Hepatocyte (in vitro differentiated cells): ENCODE data around the gene PTCD1. TPM values are rescaled to one million over a fixed set of nuclear protein-coding genes. Genes with fewer than 3 reads are reported as not detected.
A peak's percentile ranks its signal among the peaks of the same experiment; 100 is the strongest.

Source experiments
- DNase-seq: peaks from one replicate; pipeline ENCODE4 v3.0.0-alpha.2; 2016; ENCODE audit warnings: low spot score
- H2AFZ ChIP-seq: fragments of 200-600 bp; sonication (generic); 2 replicates; pipeline ENCODE4 v1.6.0; 2016; ENCODE audit warnings: antibody characterized with exemption, mild to moderate bottlenecking
- H3K27ac ChIP-seq: fragments of 200-600 bp; sonication (generic); 2 replicates; pipeline ENCODE4 v1.5.1; 2016; ENCODE audit warnings: mild to moderate bottlenecking
- H3K27me3 ChIP-seq: fragments of 200-600 bp; sonication (generic); 2 replicates; pipeline ENCODE4 v1.6.1; 2016
- H3K36me3 ChIP-seq: fragments of 200-600 bp; sonication (generic); replicated peaks from 2 replicates; pipeline ENCODE4 v1.5.1; 2016; ENCODE audit warnings: low read depth; ENCODE audit not compliant: insufficient read depth
- H3K4me1 ChIP-seq: fragments of 200-600 bp; sonication (generic); 2 replicates; pipeline ENCODE4 v1.5.1; 2016; ENCODE audit warnings: mild to moderate bottlenecking, moderate library complexity; ENCODE audit not compliant: insufficient read depth
- H3K4me2 ChIP-seq: fragments of 200-600 bp; sonication (generic); 2 replicates; pipeline ENCODE4 v1.6.0; 2016
- H3K4me3 ChIP-seq: fragments of 200-600 bp; sonication (generic); 2 replicates; pipeline ENCODE4 v1.5.1; 2016; ENCODE audit warnings: mild to moderate bottlenecking
- H3K79me2 ChIP-seq: fragments of 200-600 bp; sonication (generic); 2 replicates; pipeline ENCODE4 v1.6.0; 2017; ENCODE audit warnings: mild to moderate bottlenecking
- H3K9me2 ChIP-seq: fragments of 200-600 bp; sonication (generic); replicated peaks from 2 replicates; pipeline ENCODE4 v1.6.0; 2017; ENCODE audit warnings: mild to moderate bottlenecking; ENCODE audit not compliant: insufficient read depth
- H3K9me3 ChIP-seq: fragments of 200-600 bp; sonication (generic); 2 replicates; pipeline ENCODE4 v1.5.1; 2016; ENCODE audit warnings: low read depth, mild to moderate bottlenecking
- H4K20me1 ChIP-seq: fragments of 200-600 bp; sonication (generic); 2 replicates; pipeline ENCODE4 v1.6.0; 2016; ENCODE audit warnings: mild to moderate bottlenecking; ENCODE audit not compliant: insufficient read depth, poor library complexity, severe bottlenecking
- CTCF ChIP-seq: fragments of 200-600 bp; sonication (generic); IDR thresholded peaks from 2 replicates; pipeline ENCODE4 v1.5.1; 2016; ENCODE audit warnings: antibody characterized with exemption, mild to moderate bottlenecking; ENCODE audit not compliant: poor library complexity
- EZH2 ChIP-seq: fragments of 200-600 bp; sonication (generic); IDR thresholded peaks from 2 replicates; pipeline ENCODE4 v1.6.1; 2016; ENCODE audit warnings: antibody characterized with exemption, mild to moderate bottlenecking, borderline replicate concordance
- EZH2phosphoT487 ChIP-seq: fragments of 200-600 bp; sonication (generic); IDR thresholded peaks from one replicate; pipeline ENCODE4 v1.6.1; 2018; ENCODE audit warnings: antibody characterized with exemption, mild to moderate bottlenecking, low read depth, moderate library complexity; ENCODE audit not compliant: unreplicated experiment, severe bottlenecking
- WGBS: methylation state at CpG from one replicate; pipeline ENCODE4 v1.1.6; 2016; ENCODE audit warnings: low lambda C conversion rate; ENCODE audit errors: missing lambda C conversion rate; 5-methylcytosine and 5-hydroxymethylcytosine counted together
- polyA plus RNA-seq: library from polyadenylated mRNA; unstranded; fragments of >200 nt; fragmentation: Nextera tagmentation; extraction: Ambion mirVana; gene quantifications from 2 replicates; pipeline ENCODE4 v1.2.1, GENCODE V29; 2016
- total RNA-seq: library from RNA; depleted of rRNA; stranded (reverse); fragments of >200 nt; gene quantifications from 2 replicates; pipeline ENCODE4 v1.2.3, GENCODE V29; 2014

The PTCD1 gene
- total and polyA plus RNA-seq, 2 experiments from 2014 or later, result 10.8 to 11.3 TPM

- WGBS, result 92% methylated on average over 13 of the region's 13 CpGs
- Histone ChIP-seq H3K27ac (peak overlapping the region; percentile 42), H3K4me1 (peaks cover 9% of the 10 kb centered on the region), H2AFZ (no peak overlapping the region), H3K79me2 (no peaks in the 10 kb centered on the region), H4K20me1 (no peaks in the 10 kb centered on the region), H3K4me2 (no peak overlapping the region), H3K36me3 (no peaks in the 10 kb centered on the region), H3K4me3 (no peak overlapping the region), H3K9me2 (no peaks in the 10 kb centered on the region), H3K9me3 (no peaks in the 10 kb centered on the region), H3K27me3 (no peaks in the 10 kb centered on the region)
- no peak for DNase-seq
- TF ChIP-seq EZH2phosphoT487 (no peak), CTCF (no peak), EZH2 (no peak)
Measured at GRCh38 chr7:99368750-99369389, 69.7 kb downstream of the PTCD1 start.

Other genes starting within 250 kb of the PTCD1 start
- 0.17 and 0.52 TPM in 2 replicates for gene KPNA7, start 230.7 kb downstream of the PTCD1 start, total RNA-seq
- gene KPNA7, start 230.7 kb downstream of the PTCD1 start, polyA plus RNA-seq, result 0.66 and 0.76 TPM in 2 replicates
- 0.13 TPM in 1 of 2 replicates, not detected in the other for gene MYH16, start 166.0 kb downstream of the PTCD1 start, total RNA-seq
- not detected in 2 replicates for gene MYH16, start 166.0 kb downstream of the PTCD1 start, polyA plus RNA-seq
- 158 and 166 TPM in 2 replicates for gene ARPC1A, start 112.9 kb downstream of the PTCD1 start, total RNA-seq
- gene ARPC1A, start 112.9 kb downstream of the PTCD1 start, polyA plus RNA-seq, result 190 and 194 TPM in 2 replicates
- gene ARPC1B, start 64.1 kb downstream of the PTCD1 start, total RNA-seq, result 139 and 153 TPM in 2 replicates
- 199 and 205 TPM in 2 replicates for gene ARPC1B, start 64.1 kb downstream of the PTCD1 start, polyA plus RNA-seq
- 93.9 and 110 TPM in 2 replicates for gene PDAP1, start 30.2 kb downstream of the PTCD1 start, total RNA-seq
- 52.6 and 76.5 TPM in 2 replicates for gene PDAP1, start 30.2 kb downstream of the PTCD1 start, polyA plus RNA-seq
- 77.5 and 87.7 TPM in 2 replicates for gene BUD31, start 29.8 kb downstream of the PTCD1 start, total RNA-seq
- 233 and 235 TPM in 2 replicates for gene BUD31, start 29.8 kb downstream of the PTCD1 start, polyA plus RNA-seq
- gene CPSF4, start 145 bp upstream of the PTCD1 start, total RNA-seq, result 25.3 and 37.6 TPM in 2 replicates
- 35.1 and 41.1 TPM in 2 replicates for gene CPSF4, start 145 bp upstream of the PTCD1 start, polyA plus RNA-seq
- gene ATP5MF, start 27.4 kb upstream of the PTCD1 start, total RNA-seq, result 2,783 and 3,615 TPM in 2 replicates
- gene ATP5MF, start 27.4 kb upstream of the PTCD1 start, polyA plus RNA-seq, result 785 and 822 TPM in 2 replicates
- gene ZNF789, start 34.1 kb upstream of the PTCD1 start, total RNA-seq, result 7.0 and 11.3 TPM in 2 replicates
- 5.5 and 8.1 TPM in 2 replicates for gene ZNF789, start 34.1 kb upstream of the PTCD1 start, polyA plus RNA-seq
- 19.4 and 23.8 TPM in 2 replicates for gene ZNF394, start 61.5 kb upstream of the PTCD1 start, total RNA-seq
- 17.2 and 18.4 TPM in 2 replicates for gene ZNF394, start 61.5 kb upstream of the PTCD1 start, polyA plus RNA-seq
- gene ZKSCAN5, start 65.9 kb upstream of the PTCD1 start, total RNA-seq, result 10.6 and 11.3 TPM in 2 replicates
- 6.2 and 6.9 TPM in 2 replicates for gene ZKSCAN5, start 65.9 kb upstream of the PTCD1 start, polyA plus RNA-seq
- gene FAM200A, start 113.3 kb upstream of the PTCD1 start, total RNA-seq, result 6.3 and 7.2 TPM in 2 replicates
- gene FAM200A, start 113.3 kb upstream of the PTCD1 start, polyA plus RNA-seq, result 3.7 and 4.4 TPM in 2 replicates
- 69.6 and 76.3 TPM in 2 replicates for gene ZNF655, start 119.8 kb upstream of the PTCD1 start, total RNA-seq
- 39.4 and 48.8 TPM in 2 replicates for gene ZNF655, start 119.8 kb upstream of the PTCD1 start, polyA plus RNA-seq
- gene TMEM225B, start 159.5 kb upstream of the PTCD1 start, total RNA-seq, result 0.20 and 0.24 TPM in 2 replicates
- 0.12 and 1.8 TPM in 2 replicates for gene TMEM225B, start 159.5 kb upstream of the PTCD1 start, polyA plus RNA-seq
- gene ZSCAN25, start 178.1 kb upstream of the PTCD1 start, total RNA-seq, result 11.4 and 18.8 TPM in 2 replicates
- 8.4 and 11.4 TPM in 2 replicates for gene ZSCAN25, start 178.1 kb upstream of the PTCD1 start, polyA plus RNA-seq
- gene CYP3A5, start 241.2 kb upstream of the PTCD1 start, total RNA-seq, result 279 and 345 TPM in 2 replicates
- gene CYP3A5, start 241.2 kb upstream of the PTCD1 start, polyA plus RNA-seq, result 194 and 228 TPM in 2 replicates